Stimulated activated CD8-positive, alpha-beta memory T cell treated with anti-CD3 and anti-CD28 coated beads, Interleukin-7, amount 100 ng/mL, for 24 hours (primary cell): ENCODE measurements around the gene MOCOS.

ENCODE experiments used
- DNase-seq: peaks from one replicate; pipeline ENCODE4 v3.0.0-alpha.2; 2020; ENCODE audit warnings: low read depth

MOCOS gene

GRCh38 chr18:36273347-36273746 is 86.0 kb downstream of the MOCOS start:
- DNase-seq, result no peak

GRCh38 chr18:36274083-36274715 is 86.9 kb downstream of the MOCOS start:
- DNase-seq, result no peak

- no peak for DNase-seq
These were observed 88.3 kb downstream of the MOCOS start for GRCh38 chr18:36275561-36275960.

- DNase-seq, result no peak
These were observed 91.7 kb downstream of the MOCOS start for GRCh38 chr18:36279001-36279400.

GRCh38 chr18:36281936-36282335 is 94.6 kb downstream of the MOCOS start:
- DNase-seq, result no peak

GRCh38 chr18:36283448-36283847 is 96.2 kb downstream of the MOCOS start:
- no peak for DNase-seq

- no peak for DNase-seq
These were observed 97.0 kb downstream of the MOCOS start for GRCh38 chr18:36284268-36284667.

GRCh38 chr18:36284671-36285295 is 97.5 kb downstream of the MOCOS start:
- no peak for DNase-seq

- DNase-seq, result no peak
These were observed 100.4 kb downstream of the MOCOS start for GRCh38 chr18:36287653-36288052.

GRCh38 chr18:36288689-36289088 is 101.4 kb downstream of the MOCOS start:
- no peak for DNase-seq

- DNase-seq, result no peak
These were observed 106.7 kb downstream of the MOCOS start for GRCh38 chr18:36294031-36294430.

GRCh38 chr18:36295214-36295613 is 107.9 kb downstream of the MOCOS start:
- DNase-seq, result no peak

GRCh38 chr18:36295880-36296301 is 108.6 kb downstream of the MOCOS start:
- no peak for DNase-seq

GRCh38 chr18:36296650-36297416 is 109.5 kb downstream of the MOCOS start:
- no peak for DNase-seq

GRCh38 chr18:36297417-36298125 is 110.3 kb downstream of the MOCOS start, which contains the start of gene FHOD3:
FHOD3 (plus strand) TSS chr18:36297713; CDS start chr18:36297836, 123 bp downstream.
- DNase-seq, result no peak

GRCh38 chr18:36298126-36298741 is 110.9 kb downstream of the MOCOS start:
- DNase-seq, result no peak

GRCh38 chr18:36299015-36299414 is 111.7 kb downstream of the MOCOS start:
- DNase-seq, result no peak

- DNase-seq, result no peak
These were observed 112.9 kb downstream of the MOCOS start for GRCh38 chr18:36300211-36300610.

- DNase-seq, result no peak
These were observed 114.6 kb downstream of the MOCOS start for GRCh38 chr18:36301884-36302283.

- DNase-seq, result no peak
These were observed 115.4 kb downstream of the MOCOS start for GRCh38 chr18:36302676-36303075.

- DNase-seq, result no peak
These were observed 116.0 kb downstream of the MOCOS start for GRCh38 chr18:36303211-36303844.

- DNase-seq, result no peak
These were observed 117.4 kb downstream of the MOCOS start for GRCh38 chr18:36304723-36305122.
